Adrenal gland (tissue), 12 donors: ENCODE data around the gene SMIM14. TPM values are rescaled to one million over a fixed set of nuclear protein-coding genes. Genes with fewer than 3 reads are reported as not detected.

Experiments
- DNase-seq, 7 donors: peaks; one replicate each; pipeline ENCODE4 v3.0.0-alpha.2; 2019 to 2020
- H3K27ac ChIP-seq, 5 donors: fragments of 200-600 bp; sonication (generic) in 4 of 5; 1 replicate in 3 of 5; 2 replicates in 2 of 5; pipeline versions ENCODE4 v1.5.1 to v1.8.0; 2016 to 2020; ENCODE audit warnings: mild to moderate bottlenecking in 1 of 5
- H3K27me3 ChIP-seq: fragments of 200-600 bp; 2 replicates; pipeline ENCODE4 v1.8.0; 2021
- H3K36me3 ChIP-seq, 2 donors: fragments of 200-600 bp; replicated peaks in 1 of 2; 1 replicate in 1 of 2; 2 replicates in 1 of 2; pipeline versions ENCODE4 v1.5.1 to v1.8.0; 2018 to 2022
- H3K4me1 ChIP-seq, 2 donors: fragments of 200-600 bp; replicated peaks in 1 of 2; 1 replicate in 1 of 2; 2 replicates in 1 of 2; pipeline versions ENCODE4 v1.5.1 to v1.8.0; 2018 to 2021
- H3K4me3 ChIP-seq, 4 donors: fragments of 200-600 bp; sonication (generic) in 3 of 4; one replicate each; pipeline ENCODE4 v1.5.1; 2016 to 2018
- H3K9me3 ChIP-seq, 3 donors: fragments of 200-600 bp; sonication (generic) in 1 of 3; replicated peaks in 1 of 3; 1 replicate in 2 of 3; 2 replicates in 1 of 3; pipeline versions ENCODE4 v1.5.1 to v1.8.0; 2016 to 2021
- CTCF ChIP-seq, 6 experiments: fragments of 450-650 bp in 4 of 6; fragments of 200-600 bp in 2 of 6; sonication (generic) in 1 of 6; IDR thresholded peaks; 1 replicate in 5 of 6; 2 replicates in 1 of 6; pipeline versions ENCODE4 v1.5.1 to v1.8.0; 2016 to 2021; ENCODE audit warnings: antibody characterized with exemption in 6 of 6, mild to moderate bottlenecking in 2 of 6, moderate library complexity in 1 of 6
- POLR2A ChIP-seq, 2 donors: fragments of 450-650 bp; IDR thresholded peaks; one replicate each; pipeline ENCODE4 v1.6.1; 2017; ENCODE audit warnings: antibody characterized with exemption in 2 of 2, mild to moderate bottlenecking in 2 of 2, moderate library complexity in 1 of 2
- WGBS, 4 donors: extraction: QIAGEN DNeasy Blood & Tissue Kit in 2 of 4; methylation state at CpG; one replicate each; pipeline versions ENCODE4 v1.1.5 to v1.1.7; 2013 to 2017; 5-methylcytosine and 5-hydroxymethylcytosine counted together
- intact Hi-C, 2 donors: fragments of 100-400 bp; cut with DNase I; formaldehyde crosslinking; loops; one replicate each; pipeline versions ENCODE4 v1.14.1 to v1.15.0; 2022 to 2023
- polyA plus RNA-seq, 3 donors: library from polyadenylated mRNA; stranded (reverse); fragments of 200-250 nt in 2 of 3; fragments of 350-450 nt in 1 of 3; fragmentation: Illumina TruSeq in 1 of 3; extraction: RNeasy Lipid Tissue Mini Kit (QIAGEN cat#74804) in 1 of 3; gene quantifications; one replicate each; pipeline ENCODE4 v1.2.3, GENCODE V29; 2013 to 2014
- total RNA-seq, 9 donors: library from RNA; depleted of rRNA in 4 of 9; stranded (reverse); fragments of >200 nt in 4 of 9; fragments of 120-200 nt in 1 of 9; fragmentation: NEBNext Ultra II Directional in 1 of 9; extraction: Animal tissue kit (Norgen Biotek cat#: 25700) in 1 of 9; gene quantifications; one replicate each; pipeline versions ENCODE4 v1.1.0 to v1.2.4, GENCODE V29; 2013 to 2023
- donor health status: healthy with polysubstance abuse.
- donor health status: Bipolar disorder and iron deficiency.
- donor health status: DM: yes; HTN: yes; CAD: no.
- donor health status: DM: no; HTN: no; CAD: no.
- donor health status: DM: no; HTN: no; CAD: no.
- donor health status: DM: yes; HTN: yes; CAD: no.

Gene SMIM14
- total and polyA plus RNA-seq, 12 donors = 24.1 to 160 (median 119) TPM

- DNase-seq = no peak
- Histone ChIP-seq H3K36me3 (peaks cover 0 to 23% of the 10 kb centered on the region in 2 donors), H3K9me3 (no peaks in the 10 kb centered on the region), H3K27me3 (no peaks in the 10 kb centered on the region), H3K4me1 (no peaks in the 10 kb centered on the region), H3K27ac (no peak overlapping the region), H3K4me3 (no peak overlapping the region)
- intact Hi-C loops = no loop called here
- TF ChIP-seq CTCF (IDR thresholded peaks at IDR 0.05) = no peak
- TF ChIP-seq POLR2A (IDR thresholded peaks at IDR 0.05) = no peak
- 96 to 100% (median 97%) methylated on average over 2 of the region's 2 CpGs for WGBS, 4 donors
Observed at GRCh38 chr4:39606747-39607146, 31.9 kb downstream of the SMIM14 start.

- peaks cover 0 to 9% of the 10 kb centered on the region in 2 donors for H3K36me3 ChIP-seq
- intact Hi-C loops = no loop called here
- 86 to 93% (median 89%) methylated on average over 3 of the region's 3 CpGs for WGBS, 4 donors
Observed at GRCh38 chr4:39597695-39598381, 40.8 kb downstream of the SMIM14 start.

GRCh38 chr4:39596971-39597370, 41.7 kb downstream of the SMIM14 start:
- no peak for DNase-seq
- H3K4me3 ChIP-seq = no peak overlapping the region
- no peak overlapping the region for H3K27ac ChIP-seq
- no peaks in the 10 kb centered on the region for H3K27me3 ChIP-seq
- no peaks in the 10 kb centered on the region for H3K9me3 ChIP-seq
- H3K36me3 ChIP-seq = peaks cover 0 to 6% of the 10 kb centered on the region in 2 donors
- WGBS, 4 donors = 80 to 97% (median 88%) methylated on average over 3 of the region's 3 CpGs
- no peak for TF ChIP-seq CTCF (IDR thresholded peaks at IDR 0.05)
- no peak for TF ChIP-seq POLR2A (IDR thresholded peaks at IDR 0.05)
- intact Hi-C loops = no loop called here
- H3K4me1 ChIP-seq = no peaks in the 10 kb centered on the region

More at GRCh38 chr4:39597695-39598381, 40.8 kb downstream of the SMIM14 start:
- DNase-seq = no peak
- Histone ChIP-seq H3K27me3 (no peaks in the 10 kb centered on the region), H3K4me3 (no peak overlapping the region), H3K9me3 (no peaks in the 10 kb centered on the region), H3K4me1 (no peaks in the 10 kb centered on the region), H3K27ac (no peak overlapping the region)
- TF ChIP-seq CTCF (IDR thresholded peaks at IDR 0.05) (no peak), POLR2A (IDR thresholded peaks at IDR 0.05) (no peak)

GRCh38 chr4:39591290-39591689, 47.4 kb downstream of the SMIM14 start:
- no peak overlapping the region for H3K27ac ChIP-seq
- TF ChIP-seq POLR2A (IDR thresholded peaks at IDR 0.05) = no peak
- peak in 1 of 6 experiments; percentile 13 for TF ChIP-seq CTCF (IDR thresholded peaks at IDR 0.05)
- DNase-seq = no peak
- 78 to 85% (median 82%) methylated on average over 5 of the region's 5 CpGs for WGBS, 4 donors
- intact Hi-C loops = no loop called here
- H3K9me3 ChIP-seq = no peaks in the 10 kb centered on the region
- H3K4me1 ChIP-seq = no peaks in the 10 kb centered on the region
- no peak overlapping the region for H3K4me3 ChIP-seq
- no peaks in the 10 kb centered on the region for H3K27me3 ChIP-seq
- H3K36me3 ChIP-seq = no peaks in the 10 kb centered on the region
